PC-3 (cell line): ENCODE data around the gene BUD31.

Experiments
- CTCF ChIP-seq: fragments of 300-600 bp; sonication (generic); conservative IDR thresholded peaks from 2 replicates; pipeline ENCODE4 v1.5.1; 2017; ENCODE audit warnings: antibody characterized with exemption, low read depth, mild to moderate bottlenecking, low read length
- EZH2 ChIP-seq: fragments of 300-600 bp; sonication (generic); IDR thresholded peaks from one replicate; pipeline ENCODE4 v1.6.1; 2017; ENCODE audit warnings: antibody characterized with exemption, mild to moderate bottlenecking, low read length; ENCODE audit not compliant: unreplicated experiment
- EZH2phosphoT487 ChIP-seq: fragments of 300-600 bp; sonication (generic); IDR thresholded peaks from 2 replicates; pipeline ENCODE4 v1.6.1; 2018; ENCODE audit warnings: mild to moderate bottlenecking, antibody characterized with exemption, low read length, borderline replicate concordance

GRCh38 chr7:99383791-99384370, 24.9 kb upstream of the BUD31 start:
- no peak for TF ChIP-seq CTCF
- no peak for TF ChIP-seq EZH2phosphoT487
- TF ChIP-seq EZH2: no peak
